Body of pancreas (tissue), 4 donors: ENCODE measurements around the gene FRMD5. TPM values are rescaled to one million over a fixed set of nuclear protein-coding genes. Genes with fewer than 3 reads are reported as not detected.

ENCODE experiments used
- ATAC-seq: fragments of 150-250 bp; one replicate; pipeline ENCODE4 v1.9.1; 2016
- DNase-seq, 4 donors: peaks; one replicate each; pipeline ENCODE4 v3.0.0-alpha.2; 2019
- H3K27ac ChIP-seq, 4 donors: fragments of 200-600 bp; sonication (generic); 1 replicate in 3 of 4; 2 replicates in 1 of 4; pipeline versions ENCODE4 v1.5.1 to v1.6.1; 2016 to 2019; ENCODE audit warnings: mild to moderate bottlenecking in 1 of 4, mixed read lengths in 1 of 4, moderate library complexity in 1 of 4
- H3K27me3 ChIP-seq, 2 donors: fragments of 200-600 bp; sonication (generic); one replicate each; pipeline ENCODE4 v1.6.0; 2016; ENCODE audit warnings: mild to moderate bottlenecking in 1 of 2
- H3K36me3 ChIP-seq, 2 donors: fragments of 200-600 bp; sonication (generic); replicated peaks in 1 of 2; 2 replicates each; pipeline ENCODE4 v1.5.1; 2016; ENCODE audit warnings: low read depth in 2 of 2; ENCODE audit not compliant: insufficient read depth in 1 of 2
- H3K4me1 ChIP-seq: fragments of 200-600 bp; sonication (generic); one replicate; pipeline ENCODE4 v1.6.0; 2016
- H3K4me3 ChIP-seq, 2 donors: fragments of 200-600 bp; sonication (generic); 1 replicate in 1 of 2; 2 replicates in 1 of 2; pipeline ENCODE4 v1.5.1; 2016 to 2019
- H3K9me3 ChIP-seq, 3 donors: fragments of 200-600 bp; sonication (generic); 1 replicate in 2 of 3; 2 replicates in 1 of 3; pipeline ENCODE4 v1.5.1; 2016
- CTCF ChIP-seq, 7 experiments: fragments of 450-650 bp in 4 of 7; fragments of 200-600 bp in 3 of 7; sonication (generic) in 3 of 7; IDR thresholded peaks; one replicate each; pipeline ENCODE4 v1.5.1; 2016 to 2019; ENCODE audit warnings: antibody characterized with exemption in 7 of 7
- POLR2A ChIP-seq, 3 donors: fragments of 450-650 bp; IDR thresholded peaks; one replicate each; pipeline ENCODE4 v1.6.1; 2016; ENCODE audit warnings: antibody characterized with exemption in 3 of 3, mild to moderate bottlenecking in 2 of 3
- WGBS, 2 donors: methylation state at CpG; one replicate each; pipeline ENCODE4 v1.1.5; 2017; 5-methylcytosine and 5-hydroxymethylcytosine counted together
- intact Hi-C: fragments of 100-400 bp; cut with DNase I; formaldehyde crosslinking; loops from one replicate; pipeline ENCODE4 v1.15.1; 2023
- total RNA-seq, 2 donors: library from RNA; depleted of rRNA; stranded (reverse); fragments of >200 nt; gene quantifications; one replicate each; pipeline ENCODE4 v1.1.0, GENCODE V29; 2016

Gene FRMD5
- total RNA-seq, 2 donors from 2014 or later: 1.3 TPM; not detected in 1

- H3K9me3 ChIP-seq: no peaks in the 10 kb centered on the region
- no peaks in the 10 kb centered on the region for H3K4me1 ChIP-seq
- intact Hi-C loops: no loop called here
- ATAC-seq (no peak), DNase-seq (no peak)
- H3K36me3 ChIP-seq: no peaks in the 10 kb centered on the region
- H3K4me3 ChIP-seq: no peak overlapping the region
- no peaks in the 10 kb centered on the region for H3K27me3 ChIP-seq
- no peak overlapping the region for H3K27ac ChIP-seq
- TF ChIP-seq POLR2A (IDR thresholded peaks at IDR 0.05) (no peak), CTCF (IDR thresholded peaks at IDR 0.05) (no peak)
Measured at GRCh38 chr15:44158111-44158510, 37.0 kb downstream of the FRMD5 start.

GRCh38 chr15:44157679-44158078 lies 37.4 kb downstream of the FRMD5 start:
- no peak for DNase-seq
- no peak for ATAC-seq

GRCh38 chr15:44153352-44153751 lies 41.7 kb downstream of the FRMD5 start:
- DNase-seq (no peak), ATAC-seq (no peak)
- Histone ChIP-seq H3K27ac (no peak overlapping the region), H3K27me3 (no peaks in the 10 kb centered on the region), H3K4me1 (no peaks in the 10 kb centered on the region), H3K9me3 (no peaks in the 10 kb centered on the region), H3K4me3 (no peak overlapping the region), H3K36me3 (no peaks in the 10 kb centered on the region)
- intact Hi-C loops: no loop called here
- TF ChIP-seq CTCF (IDR thresholded peaks at IDR 0.05): no peak
- TF ChIP-seq POLR2A (IDR thresholded peaks at IDR 0.05): no peak
- WGBS, 2 donors: 87 to 88% methylated on average over 4 of the region's 4 CpGs

More at GRCh38 chr15:44157679-44158078, 37.4 kb downstream of the FRMD5 start:
- Histone ChIP-seq H3K4me3 (no peak overlapping the region), H3K4me1 (no peaks in the 10 kb centered on the region), H3K9me3 (no peaks in the 10 kb centered on the region), H3K27me3 (no peaks in the 10 kb centered on the region), H3K27ac (no peak overlapping the region), H3K36me3 (no peaks in the 10 kb centered on the region)
- WGBS, 2 donors: 16% methylated on average over 1 of the region's 1 CpG
- intact Hi-C loops: no loop called here
- no peak for TF ChIP-seq POLR2A (IDR thresholded peaks at IDR 0.05)
- no peak for TF ChIP-seq CTCF (IDR thresholded peaks at IDR 0.05)

- no peak for TF ChIP-seq CTCF (IDR thresholded peaks at IDR 0.05)
- TF ChIP-seq POLR2A (IDR thresholded peaks at IDR 0.05): no peak
- 92 to 96% methylated on average over 1 of the region's 1 CpG for WGBS, 2 donors
Measured at GRCh38 chr15:44149224-44149623, 45.8 kb downstream of the FRMD5 start.

GRCh38 chr15:44148580-44148979 lies 46.5 kb downstream of the FRMD5 start:
- intact Hi-C loops: no loop called here
- Histone ChIP-seq H3K36me3 (no peaks in the 10 kb centered on the region), H3K27me3 (no peaks in the 10 kb centered on the region), H3K4me1 (no peaks in the 10 kb centered on the region), H3K9me3 (no peaks in the 10 kb centered on the region), H3K4me3 (no peak overlapping the region), H3K27ac (no peak overlapping the region)
- WGBS, 2 donors: 55 to 64% methylated on average over 2 of the region's 2 CpGs
- DNase-seq (no peak), ATAC-seq (no peak)
- TF ChIP-seq CTCF (IDR thresholded peaks at IDR 0.05) (no peak), POLR2A (IDR thresholded peaks at IDR 0.05) (no peak)

More at GRCh38 chr15:44149224-44149623, 45.8 kb downstream of the FRMD5 start:
- Histone ChIP-seq H3K9me3 (no peaks in the 10 kb centered on the region), H3K36me3 (no peaks in the 10 kb centered on the region), H3K4me3 (no peak overlapping the region), H3K27ac (no peak overlapping the region), H3K4me1 (no peaks in the 10 kb centered on the region), H3K27me3 (no peaks in the 10 kb centered on the region)
- intact Hi-C loops: no loop called here
- ATAC-seq (no peak), DNase-seq (no peak)
